HL-60 (cell line): ENCODE results near the gene N4BP2L2.

Source experiments
- POLR2AphosphoS5 ChIP-seq: IDR thresholded peaks from 2 replicates; pipeline ENCODE4 v1.6.1; 2012; ENCODE audit warnings: low read depth
- TF ChIP-seq, protein P1 (sequence below): IDR thresholded peaks from one replicate; pipeline ENCODE4 v1.5.1; 2011; ENCODE audit warnings: low read length, control low read depth, inconsistent platforms; ENCODE audit not compliant: insufficient read depth

DNA sequence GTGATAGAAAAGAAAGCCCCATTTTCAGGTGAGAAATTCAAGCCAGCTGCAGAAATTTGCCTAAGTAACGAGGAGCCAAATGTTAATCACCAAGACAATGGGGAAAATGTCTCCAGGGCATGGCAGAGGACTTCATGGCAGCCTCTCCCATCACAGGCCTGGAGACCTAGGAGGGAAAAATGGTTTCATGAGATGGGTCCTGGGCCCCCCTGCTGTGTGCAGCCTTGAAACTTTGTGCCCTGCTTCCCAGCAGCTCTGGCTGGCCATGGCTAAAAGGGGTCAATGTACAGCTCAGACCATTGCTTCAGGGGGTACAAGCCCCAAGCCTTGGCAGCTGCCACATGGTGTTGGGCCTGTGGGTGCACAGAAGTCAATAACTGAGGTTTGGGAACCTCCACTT is 120.6 kb downstream of the N4BP2L2 start:
- TF ChIP-seq, protein P1, sequence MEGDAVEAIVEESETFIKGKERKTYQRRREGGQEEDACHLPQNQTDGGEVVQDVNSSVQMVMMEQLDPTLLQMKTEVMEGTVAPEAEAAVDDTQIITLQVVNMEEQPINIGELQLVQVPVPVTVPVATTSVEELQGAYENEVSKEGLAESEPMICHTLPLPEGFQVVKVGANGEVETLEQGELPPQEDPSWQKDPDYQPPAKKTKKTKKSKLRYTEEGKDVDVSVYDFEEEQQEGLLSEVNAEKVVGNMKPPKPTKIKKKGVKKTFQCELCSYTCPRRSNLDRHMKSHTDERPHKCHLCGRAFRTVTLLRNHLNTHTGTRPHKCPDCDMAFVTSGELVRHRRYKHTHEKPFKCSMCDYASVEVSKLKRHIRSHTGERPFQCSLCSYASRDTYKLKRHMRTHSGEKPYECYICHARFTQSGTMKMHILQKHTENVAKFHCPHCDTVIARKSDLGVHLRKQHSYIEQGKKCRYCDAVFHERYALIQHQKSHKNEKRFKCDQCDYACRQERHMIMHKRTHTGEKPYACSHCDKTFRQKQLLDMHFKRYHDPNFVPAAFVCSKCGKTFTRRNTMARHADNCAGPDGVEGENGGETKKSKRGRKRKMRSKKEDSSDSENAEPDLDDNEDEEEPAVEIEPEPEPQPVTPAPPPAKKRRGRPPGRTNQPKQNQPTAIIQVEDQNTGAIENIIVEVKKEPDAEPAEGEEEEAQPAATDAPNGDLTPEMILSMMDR = no peak
- no peak for TF ChIP-seq POLR2AphosphoS5
